Transverse colon (tissue), 4 donors: ENCODE data around the gene CCNB1IP1. TPM values are rescaled to one million over a fixed set of nuclear protein-coding genes. Genes with fewer than 3 reads are reported as not detected.

Experiments
- DNase-seq: peaks from one replicate; pipeline ENCODE4 v3.0.0-alpha.2; 2019
- H3K27ac ChIP-seq, 4 donors: fragments of 200-600 bp; sonication (generic); 2 replicates each; pipeline ENCODE4 v1.5.1; 2016 to 2018; ENCODE audit warnings: inconsistent platforms in 4 of 4
- H3K27me3 ChIP-seq: fragments of 200-600 bp; sonication (generic); 2 replicates; pipeline ENCODE4 v1.5.1; 2017; ENCODE audit warnings: inconsistent platforms
- H3K36me3 ChIP-seq, 4 donors: fragments of 200-600 bp; sonication (generic); 2 replicates each; pipeline ENCODE4 v1.5.1; 2017 to 2019; ENCODE audit warnings: inconsistent platforms in 4 of 4
- H3K4me1 ChIP-seq, 4 donors: fragments of 200-600 bp; sonication (generic); 2 replicates each; pipeline ENCODE4 v1.5.1; 2017 to 2020; ENCODE audit warnings: inconsistent platforms in 4 of 4
- H3K4me3 ChIP-seq, 4 donors: fragments of 200-600 bp; sonication (generic); 1 replicate in 1 of 4; 2 replicates in 3 of 4; pipeline versions ENCODE4 v1.5.1 to v1.6.1; 2017 to 2019; ENCODE audit warnings: inconsistent platforms in 4 of 4
- H3K9me3 ChIP-seq, 2 donors: fragments of 200-600 bp; sonication (generic); 2 replicates each; pipeline ENCODE4 v1.5.1; 2017 to 2019; ENCODE audit warnings: inconsistent platforms in 2 of 2
- CTCF ChIP-seq, 5 experiments: fragments of 200-600 bp in 3 of 5; fragments of 450-650 bp in 2 of 5; sonication (generic) in 3 of 5; IDR thresholded peaks; 1 replicate in 2 of 5; 2 replicates in 3 of 5; pipeline ENCODE4 v1.5.1; 2016 to 2017; ENCODE audit warnings: antibody characterized with exemption in 5 of 5, inconsistent platforms in 3 of 5, mild to moderate bottlenecking in 2 of 5, moderate library complexity in 1 of 5
- EP300 ChIP-seq: sonication (generic); formaldehyde crosslinking; IDR thresholded peaks from one replicate; pipeline ENCODE4 v1.6.1; 2017; ENCODE audit warnings: antibody characterized with exemption, low read depth
- POLR2A ChIP-seq: fragments of 450-650 bp; IDR thresholded peaks from one replicate; pipeline ENCODE4 v1.6.1; 2016; ENCODE audit warnings: antibody characterized with exemption, mild to moderate bottlenecking, moderate library complexity
- POLR2AphosphoS5 ChIP-seq, 3 donors: sonication (generic); formaldehyde crosslinking; IDR thresholded peaks; one replicate each; pipeline ENCODE4 v1.6.1; 2016; ENCODE audit warnings: antibody characterized with exemption in 3 of 3
- WGBS, 2 donors: methylation state at CpG; one replicate each; pipeline ENCODE4 v1.1.5; 2018; ENCODE audit warnings: low coverage in 1 of 2; 5-methylcytosine and 5-hydroxymethylcytosine counted together
- in situ Hi-C, 4 donors: fragments of 200-750 bp; cut with MboI; loops; one replicate each; pipeline versions ENCODE4 v1.15.0 to v1.15.1; 2017; ENCODE audit warnings: low sequenced_read_pairs in 3 of 4, low pct_ligation_motif_present in 1 of 4, low pct_unique_long_range_greater_than_20kb in 1 of 4
- intact Hi-C: fragments of 100-400 bp; cut with DNase I; formaldehyde crosslinking; loops from one replicate; pipeline ENCODE4 v1.15.1; 2023; ENCODE audit warnings: low total_unique reads
- total RNA-seq, 4 donors: library from RNA; depleted of rRNA; stranded (reverse); fragments of >200 nt; gene quantifications; one replicate each; pipeline ENCODE4 v1.1.0, GENCODE V29; 2016

CCNB1IP1 gene
- 10 to 100 TPM; 11.9 to 38.3 (median 23.9) TPM for total RNA-seq

- Histone ChIP-seq H3K4me3 (peak within 1 kb of the TSS; percentile 48 to 69 (median 60)), H3K9me3 (no peaks in the 10 kb centered on the region), H3K4me1 (peaks cover 5 to 24% (median 7%) of the 10 kb centered on the region in 4 donors), H3K27me3 (no peaks in the 10 kb centered on the region), H3K36me3 (no peaks in the 10 kb centered on the region), H3K27ac (peak within 1 kb of the TSS; percentile 89 to 95 (median 93))
- intact Hi-C loops (loop anchor here (10.0 kb wide), 1 partner anchor 282 kb away; no protein-coding TSS in a partner anchor), in situ Hi-C loops (loop anchor here in 3 of 4 donors (5.0 to 25.0 kb wide), 4 partner anchors 129 to 354 kb away; partner anchors contain the start of genes ANG (in 2 of the 3), APEX1 (in 2 of the 3), OSGEP (in 2 of the 3) and PIP4P1 (in 2 of the 3))
- TF ChIP-seq EP300 (no peak), POLR2AphosphoS5 (IDR thresholded peaks at IDR 0.05) (peak; percentile 82 to 88 (median 86)), POLR2A (peak; percentile 77), CTCF (IDR thresholded peaks at IDR 0.05) (no peak)
- 1 to 4% methylated on average over 15 to 19 of the region's 19 CpGs for WGBS, 2 donors
- DNase-seq = peak; percentile 64
Observed at GRCh38 chr14:20332788-20333493, at the start of gene CCNB1IP1. TSS of gene CCNB1IP1 (minus strand) at chr14:20333279. CDS start at chr14:20316523, 16,756 bp downstream.

- Histone ChIP-seq H3K27me3 (no peaks in the 10 kb centered on the region), H3K36me3 (peaks cover 0 to 94% (median 41%) of the 10 kb centered on the region in 4 donors), H3K9me3 (no peaks in the 10 kb centered on the region), H3K27ac (no peak overlapping the region), H3K4me3 (no peak overlapping the region), H3K4me1 (peaks cover 0 to 2% (median under 1%) of the 10 kb centered on the region in 4 donors)
- no peak for DNase-seq
- no peak for TF ChIP-seq POLR2AphosphoS5 (IDR thresholded peaks at IDR 0.05)
- TF ChIP-seq POLR2A = no peak
- TF ChIP-seq CTCF (IDR thresholded peaks at IDR 0.05) = no peak
- no peak for TF ChIP-seq EP300
- intact Hi-C loops = no loop called here
- in situ Hi-C loops = no loop called here
- WGBS, 2 donors = 92 to 93% methylated on average over 8 to 10 of the region's 12 CpGs
Observed at GRCh38 chr14:20382526-20382925, 49.4 kb upstream of the CCNB1IP1 start.

- Histone ChIP-seq H3K9me3 (no peaks in the 10 kb centered on the region), H3K27me3 (no peaks in the 10 kb centered on the region), H3K27ac (no peak overlapping the region), H3K36me3 (peaks cover 0 to 97% (median 42%) of the 10 kb centered on the region in 4 donors), H3K4me3 (no peak overlapping the region), H3K4me1 (peaks cover 0 to 14% (median 9%) of the 10 kb centered on the region in 4 donors)
- TF ChIP-seq POLR2AphosphoS5 (IDR thresholded peaks at IDR 0.05) = no peak
- no peak for TF ChIP-seq EP300
- no peak for TF ChIP-seq CTCF (IDR thresholded peaks at IDR 0.05)
- TF ChIP-seq POLR2A = no peak
- 90 to 100% methylated on average over 2 to 6 of the region's 7 CpGs for WGBS, 2 donors
- in situ Hi-C loops = no loop called here
- intact Hi-C loops = no loop called here
- DNase-seq = no peak
Observed at GRCh38 chr14:20381341-20381740, 48.3 kb upstream of the CCNB1IP1 start.

GRCh38 chr14:20380681-20381080, 47.6 kb upstream of the CCNB1IP1 start:
- intact Hi-C loops = no loop called here
- no peaks in the 10 kb centered on the region for H3K9me3 ChIP-seq

More at GRCh38 chr14:20380681-20381080, 47.6 kb upstream of the CCNB1IP1 start:
- peaks cover 0 to 19% (median 12%) of the 10 kb centered on the region in 4 donors for H3K4me1 ChIP-seq
- 88% methylated on average over 6 of the region's 6 CpGs; no CpG with 5 or more reads in 1 of the 2 donors for whole genome bisulfite sequencing, 2 donors
- no peak overlapping the region for H3K27ac ChIP-seq
- DNase-seq = no peak
- in situ Hi-C loops = no loop called here
- H3K36me3 ChIP-seq = peaks cover 0 to 95% (median 42%) of the 10 kb centered on the region in 4 donors
- no peak overlapping the region for H3K4me3 ChIP-seq
- no peak for TF ChIP-seq POLR2A
- TF ChIP-seq POLR2AphosphoS5 (IDR thresholded peaks at IDR 0.05) = no peak
- TF ChIP-seq CTCF (IDR thresholded peaks at IDR 0.05) = no peak
- TF ChIP-seq EP300 = no peak
- no peaks in the 10 kb centered on the region for H3K27me3 ChIP-seq
